DND-41 (cell line): ENCODE data around the gene GCNT4.

Experiments used
- EZH2 ChIP-seq: IDR thresholded peaks from 3 replicates; pipeline ENCODE4 v1.6.1; 2012; ENCODE audit warnings: borderline replicate concordance, low read depth, mild to moderate bottlenecking, moderate library complexity, low read length, inconsistent platforms; ENCODE audit not compliant: severe bottlenecking
- TF ChIP-seq, protein P1 (sequence below): IDR thresholded peaks from 2 replicates; pipeline ENCODE4 v1.5.1; 2012; ENCODE audit warnings: borderline replicate concordance, low read length, moderate library complexity, mild to moderate bottlenecking; ENCODE audit not compliant: poor library complexity, severe bottlenecking; ENCODE audit errors: extremely low read depth

DNA sequence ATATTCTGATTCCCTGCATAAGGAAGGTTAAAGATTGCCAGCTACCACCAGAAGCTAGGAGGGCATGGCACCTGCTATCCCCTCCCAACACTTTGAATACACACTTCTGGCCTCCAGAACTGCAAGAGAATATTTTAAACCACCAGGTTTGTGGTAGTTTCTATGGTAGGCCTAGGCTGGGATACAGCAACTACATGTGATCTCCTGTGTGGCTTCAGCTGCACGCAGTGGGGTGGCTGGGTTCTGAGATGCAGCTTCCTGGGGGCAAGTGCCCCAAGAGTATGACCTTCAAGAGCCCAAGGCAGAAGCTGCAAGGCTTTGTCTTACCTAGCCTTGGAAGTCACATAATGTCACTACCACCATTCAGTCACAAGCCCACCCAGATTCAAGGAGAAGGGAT lies 39.6 kb downstream of the GCNT4 start:
- TF ChIP-seq, protein P1, sequence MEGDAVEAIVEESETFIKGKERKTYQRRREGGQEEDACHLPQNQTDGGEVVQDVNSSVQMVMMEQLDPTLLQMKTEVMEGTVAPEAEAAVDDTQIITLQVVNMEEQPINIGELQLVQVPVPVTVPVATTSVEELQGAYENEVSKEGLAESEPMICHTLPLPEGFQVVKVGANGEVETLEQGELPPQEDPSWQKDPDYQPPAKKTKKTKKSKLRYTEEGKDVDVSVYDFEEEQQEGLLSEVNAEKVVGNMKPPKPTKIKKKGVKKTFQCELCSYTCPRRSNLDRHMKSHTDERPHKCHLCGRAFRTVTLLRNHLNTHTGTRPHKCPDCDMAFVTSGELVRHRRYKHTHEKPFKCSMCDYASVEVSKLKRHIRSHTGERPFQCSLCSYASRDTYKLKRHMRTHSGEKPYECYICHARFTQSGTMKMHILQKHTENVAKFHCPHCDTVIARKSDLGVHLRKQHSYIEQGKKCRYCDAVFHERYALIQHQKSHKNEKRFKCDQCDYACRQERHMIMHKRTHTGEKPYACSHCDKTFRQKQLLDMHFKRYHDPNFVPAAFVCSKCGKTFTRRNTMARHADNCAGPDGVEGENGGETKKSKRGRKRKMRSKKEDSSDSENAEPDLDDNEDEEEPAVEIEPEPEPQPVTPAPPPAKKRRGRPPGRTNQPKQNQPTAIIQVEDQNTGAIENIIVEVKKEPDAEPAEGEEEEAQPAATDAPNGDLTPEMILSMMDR, result no peak
- no peak for TF ChIP-seq EZH2
